Measurements from ENCODE around the gene GRIN2D.

- TF ChIP-seq EZH2 (IDR thresholded peaks at IDR 0.05; ENCODE audit: borderline replicate concordance, insufficient read depth, low read length, poor library complexity, severe bottlenecking) (no peak), CTCF (IDR thresholded peaks at IDR 0.05; ENCODE audit: poor library complexity, severe bottlenecking) (no peak)
These were observed 28.1 kb downstream of the GRIN2D start for GRCh38 chr19:48421548-48421947.
